ENCODE data around the gene S100PBP. TPM values are rescaled to one million over a fixed set of nuclear protein-coding genes. Genes with fewer than 3 reads are reported as not detected.

Gene S100PBP
- total RNA-seq, 2 donors from 2014 or later, result 5.7 to 10.8 TPM

- TF ChIP-seq CTCF (IDR thresholded peaks at IDR 0.05), result no peak
- Histone ChIP-seq H3K36me3 (peaks cover 20% of the 10 kb centered on the region), H3K4me3 (no peak overlapping the region), H3K27ac (no peak overlapping the region), H3K27me3 (no peaks in the 10 kb centered on the region), H3K4me1 (peaks cover 0 to 22% of the 10 kb centered on the region in 2 donors), H3K9me3 (no peaks in the 10 kb centered on the region)
- DNase-seq (ENCODE audit: low spot score), result no peak
These were observed 45.7 kb upstream of the S100PBP start for GRCh38 chr1:32771561-32772280.

GRCh38 chr1:32772281-32773017 is 45.0 kb upstream of the S100PBP start:
- Histone ChIP-seq H3K4me1 (peaks cover 0 to 15% of the 10 kb centered on the region in 2 donors), H3K27me3 (no peaks in the 10 kb centered on the region), H3K4me3 (no peak overlapping the region), H3K9me3 (no peaks in the 10 kb centered on the region), H3K27ac (no peak overlapping the region), H3K36me3 (peaks cover 24% of the 10 kb centered on the region)
- no peak for TF ChIP-seq CTCF (IDR thresholded peaks at IDR 0.05)
- no peak for DNase-seq (ENCODE audit: low spot score)

DNA sequence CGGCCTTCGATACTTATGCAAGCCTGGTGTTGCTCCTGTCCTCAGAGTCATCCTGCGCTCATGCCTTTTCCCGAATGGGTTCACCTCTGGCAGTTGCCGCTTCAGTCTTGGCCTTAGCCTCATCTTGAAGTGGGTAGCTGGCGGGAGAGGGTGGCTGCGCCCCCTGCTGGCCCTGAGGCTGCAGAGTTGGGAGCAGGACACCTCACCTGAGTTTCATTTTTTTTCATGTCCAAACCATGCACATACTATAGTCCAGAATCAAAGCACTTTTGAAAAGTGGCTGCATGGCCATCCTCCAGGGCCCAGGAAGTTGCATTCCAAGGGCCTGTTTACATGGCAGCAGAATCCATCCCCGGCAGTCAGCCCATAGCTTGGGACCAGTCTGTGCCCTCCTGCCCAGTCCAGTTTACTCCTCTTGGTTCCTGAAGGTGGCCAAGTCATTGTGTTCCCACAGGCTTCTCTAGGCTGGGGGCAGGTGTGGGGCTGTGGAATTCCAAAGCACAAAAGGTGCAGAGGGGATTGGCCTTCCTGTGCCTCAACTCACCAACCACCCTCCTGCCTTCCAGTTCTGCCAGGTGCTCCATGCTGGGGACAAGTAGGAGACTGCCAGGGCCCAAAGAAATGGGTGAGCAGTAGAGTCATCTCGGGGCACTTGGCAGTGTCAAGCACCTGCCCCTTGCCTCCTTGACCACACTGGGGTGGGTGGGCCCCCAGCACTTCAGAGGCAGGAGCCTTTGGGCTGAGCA is 44.3 kb upstream of the S100PBP start:
- peak; percentile 81 to 95 for TF ChIP-seq CTCF (IDR thresholded peaks at IDR 0.05)
- peak; percentile 86 for DNase-seq (ENCODE audit: low spot score)
- Histone ChIP-seq H3K36me3 (peaks cover 31% of the 10 kb centered on the region), H3K27me3 (no peaks in the 10 kb centered on the region), H3K4me1 (peaks cover 0 to 8% of the 10 kb centered on the region in 2 donors), H3K27ac (no peak overlapping the region), H3K4me3 (no peak overlapping the region), H3K9me3 (no peaks in the 10 kb centered on the region)

DNA sequence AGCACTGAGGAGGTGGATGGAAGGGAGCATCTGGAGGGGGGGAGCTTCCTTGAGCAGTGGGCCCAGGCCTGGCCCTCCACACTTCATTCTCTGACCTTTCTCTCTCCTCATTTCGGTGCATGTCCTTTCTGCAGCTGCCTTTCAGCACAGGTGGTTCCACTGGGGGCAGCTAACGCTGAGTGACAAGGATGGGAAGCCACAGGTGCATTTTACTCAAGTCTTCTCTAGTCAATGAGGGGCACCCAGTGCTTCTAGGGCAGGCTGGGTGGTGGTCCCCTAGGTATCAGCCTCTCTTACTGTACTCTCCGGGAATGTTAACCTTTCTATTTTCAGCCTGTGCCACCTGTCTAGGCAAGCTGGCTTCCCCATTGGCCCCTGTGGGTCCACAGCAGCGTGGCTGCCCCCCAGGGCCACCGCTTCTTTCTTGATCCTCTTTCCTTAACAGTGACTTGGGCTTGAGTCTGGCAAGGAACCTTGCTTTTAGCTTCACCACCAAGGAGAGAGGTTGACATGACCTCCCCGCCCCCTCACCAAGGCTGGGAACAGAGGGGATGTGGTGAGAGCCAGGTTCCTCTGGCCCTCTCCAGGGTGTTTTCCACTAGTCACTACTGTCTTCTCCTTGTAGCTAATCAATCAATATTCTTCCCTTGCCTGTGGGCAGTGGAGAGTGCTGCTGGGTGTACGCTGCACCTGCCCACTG is 43.5 kb upstream of the S100PBP start:
- no peaks in the 10 kb centered on the region for H3K9me3 ChIP-seq
- no peak for DNase-seq (ENCODE audit: low spot score)
- H3K4me3 ChIP-seq, result no peak overlapping the region
- H3K36me3 ChIP-seq, result peaks cover 38% of the 10 kb centered on the region
- no peak overlapping the region for H3K27ac ChIP-seq
- no peaks in the 10 kb centered on the region for H3K27me3 ChIP-seq
- H3K4me1 ChIP-seq, result peaks cover 0 to 8% of the 10 kb centered on the region in 2 donors
- TF ChIP-seq CTCF (IDR thresholded peaks at IDR 0.05), result no peak

- Histone ChIP-seq H3K27ac (no peak overlapping the region), H3K4me1 (peaks cover 0 to 8% of the 10 kb centered on the region in 2 donors), H3K9me3 (no peaks in the 10 kb centered on the region), H3K36me3 (peaks cover 43% of the 10 kb centered on the region), H3K27me3 (no peaks in the 10 kb centered on the region), H3K4me3 (no peak overlapping the region)
- DNase-seq (ENCODE audit: low spot score), result no peak
- TF ChIP-seq CTCF (IDR thresholded peaks at IDR 0.05), result no peak
These were observed 43.0 kb upstream of the S100PBP start for GRCh38 chr1:32774464-32774808.
